Measurements from ENCODE around the gene KCTD1.

DNA sequence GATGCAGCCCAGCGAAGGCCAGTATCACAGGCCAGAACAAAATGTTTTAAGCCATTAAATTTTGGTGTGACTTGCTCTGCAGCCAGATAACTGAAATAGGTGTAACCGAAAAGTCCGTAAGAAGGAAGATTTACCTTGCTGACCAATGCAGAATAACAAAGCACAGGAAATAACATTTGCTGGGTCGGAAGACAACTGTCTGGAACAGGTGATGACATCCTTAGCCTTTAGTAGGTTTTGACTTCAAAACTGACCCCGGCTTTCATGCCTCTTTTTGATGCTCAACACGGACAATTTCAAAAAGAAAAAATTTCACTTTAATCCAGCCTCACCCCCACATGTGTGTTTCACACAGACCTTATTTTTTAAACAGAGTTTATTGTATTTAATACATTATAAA, 93.7 kb downstream of the KCTD1 start:
- no peak for TF ChIP-seq GATA1 (IDR thresholded peaks at IDR 0.05; ENCODE audit: low read depth, low read length)
- TF ChIP-seq POLR2A (IDR thresholded peaks at IDR 0.05; ENCODE audit: low read length), result no peak

All from erythroblast (primary cell).